G401.6 (cell line): ENCODE data around the gene GPALPP1.
"Not testable (repeated sequence)": the region's sequence is repeated elsewhere in the genome, so short reads cannot be mapped to it uniquely, and the experiment has no call there.

Source experiments
- FAIRE-seq: peaks from 2 replicates; lab custom pipeline; 2012; peaks lifted over from hg19 to GRCh38; lab: Jason Lieb, UNC

GPALPP1 gene

DNA sequence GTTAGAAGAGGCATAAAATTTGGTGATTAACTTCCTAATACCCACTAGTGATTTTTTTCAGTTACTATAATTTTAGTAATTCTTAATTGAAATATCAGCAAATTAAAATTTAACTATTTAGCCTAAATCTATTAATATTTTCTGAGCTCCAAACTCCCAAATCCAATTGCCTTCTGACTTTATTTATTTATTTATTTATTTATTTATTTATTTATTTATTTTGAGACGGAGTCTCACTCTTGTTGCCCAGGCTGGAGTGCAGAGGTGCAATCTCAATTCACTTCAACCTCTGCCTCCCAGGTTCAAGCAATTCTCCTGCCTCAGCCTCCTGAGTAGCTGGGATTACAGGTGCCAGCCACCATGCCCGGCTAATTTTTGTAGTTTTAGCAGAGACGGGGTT lies 74.6 kb downstream of the GPALPP1 start:
- FAIRE-seq, result not testable (repeated sequence)

DNA sequence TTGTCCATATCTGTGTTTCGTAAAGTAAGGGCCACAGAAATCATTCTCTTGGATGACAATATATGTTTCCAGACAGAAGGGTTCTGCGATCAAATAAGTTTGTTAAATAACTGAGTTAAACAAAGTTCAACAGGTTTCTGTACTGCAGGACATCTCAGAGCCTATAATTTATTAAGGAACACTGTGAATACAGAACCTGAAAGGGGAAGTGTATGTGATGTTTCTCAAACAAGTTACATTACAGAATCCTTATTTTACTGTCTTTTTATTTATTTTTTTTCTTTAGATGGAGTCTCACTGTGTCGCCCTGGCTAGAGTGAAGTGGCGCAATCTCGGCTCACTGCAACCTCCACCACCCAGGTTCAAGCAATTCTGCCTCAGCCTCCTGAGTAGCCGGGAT lies 75.6 kb downstream of the GPALPP1 start:
- FAIRE-seq, result no peak

DNA sequence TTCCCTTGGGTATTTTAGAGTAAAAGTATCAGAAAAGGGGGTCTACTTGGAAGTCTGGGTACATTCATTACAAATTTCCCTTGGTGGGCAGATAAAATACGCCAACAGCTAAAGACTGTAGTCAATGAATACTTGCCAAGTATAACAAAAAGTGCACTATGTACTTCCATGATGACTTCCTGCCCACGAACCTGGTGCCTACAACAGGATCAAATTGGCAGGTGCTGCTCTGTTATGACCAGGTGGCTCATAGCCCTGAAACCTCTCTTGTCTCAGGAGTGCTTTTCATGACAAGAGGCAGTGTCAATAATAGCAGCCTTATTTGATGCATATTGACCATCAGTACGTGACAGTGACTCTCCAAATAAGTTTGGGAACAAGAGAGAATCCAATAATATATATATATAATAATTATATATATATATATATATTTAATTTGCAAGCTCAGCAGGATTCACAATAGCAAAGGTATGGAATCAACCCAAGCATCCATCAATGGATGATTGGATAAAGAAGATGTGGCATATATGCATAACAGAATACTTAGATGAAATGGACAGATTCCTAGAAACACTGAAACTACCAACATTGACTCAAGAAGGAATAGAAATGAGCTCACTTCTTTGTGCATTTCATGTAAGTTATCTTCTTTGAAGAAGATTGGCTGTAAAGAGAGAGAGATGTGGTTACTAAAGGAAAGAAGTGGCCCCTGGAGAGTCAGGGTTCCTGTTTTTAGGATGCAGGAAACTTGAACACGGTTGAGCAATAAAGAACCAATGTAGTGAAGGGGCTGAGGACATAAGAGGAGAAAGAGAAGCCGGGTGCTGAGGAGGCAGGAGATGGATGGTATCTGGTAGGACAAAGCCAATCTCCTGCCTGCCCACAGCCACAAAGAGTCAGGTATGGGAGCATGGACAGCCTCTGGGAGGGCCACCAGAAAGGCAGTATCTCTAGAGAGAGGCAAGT lies 79.0 kb downstream of the GPALPP1 start:
- no peak for FAIRE-seq

DNA sequence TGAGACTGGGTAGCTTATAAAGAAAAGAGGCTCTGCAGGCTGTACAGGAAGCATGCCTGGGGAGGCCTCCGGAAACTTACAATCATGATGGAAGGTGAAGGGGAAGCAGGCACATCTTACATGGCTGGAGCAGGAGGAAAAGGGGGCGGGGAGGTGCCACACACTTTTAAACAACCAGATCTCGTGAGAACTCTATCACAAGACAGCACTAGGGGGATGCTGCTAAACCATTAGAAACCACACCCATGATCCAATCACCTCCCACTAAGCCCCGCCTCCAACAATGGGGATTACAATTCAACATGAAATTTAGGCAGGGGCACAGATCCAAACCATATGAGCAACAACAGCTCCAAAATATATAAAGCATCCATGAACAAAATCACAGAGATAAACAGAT lies 84.5 kb downstream of the GPALPP1 start:
- FAIRE-seq, result no peak

DNA sequence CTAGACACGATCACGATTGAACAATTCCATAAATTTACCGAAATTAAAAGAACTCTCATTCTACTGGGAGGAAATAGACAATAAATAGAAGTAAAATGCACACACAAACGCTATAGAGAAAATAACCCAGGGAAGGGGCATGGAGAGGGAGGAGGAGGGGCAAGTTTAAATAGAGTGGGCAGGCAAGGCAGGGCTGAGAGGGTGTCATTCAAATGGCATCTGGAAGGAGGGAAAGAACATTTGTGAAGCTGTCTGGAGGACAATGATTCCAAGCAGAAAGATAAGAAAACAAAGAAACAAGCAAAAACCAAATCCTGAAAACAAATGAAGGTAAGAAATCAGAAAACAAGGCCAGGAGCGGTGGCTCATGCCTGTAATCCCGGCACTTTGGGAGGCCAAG lies 85.4 kb downstream of the GPALPP1 start:
- no peak for FAIRE-seq

DNA sequence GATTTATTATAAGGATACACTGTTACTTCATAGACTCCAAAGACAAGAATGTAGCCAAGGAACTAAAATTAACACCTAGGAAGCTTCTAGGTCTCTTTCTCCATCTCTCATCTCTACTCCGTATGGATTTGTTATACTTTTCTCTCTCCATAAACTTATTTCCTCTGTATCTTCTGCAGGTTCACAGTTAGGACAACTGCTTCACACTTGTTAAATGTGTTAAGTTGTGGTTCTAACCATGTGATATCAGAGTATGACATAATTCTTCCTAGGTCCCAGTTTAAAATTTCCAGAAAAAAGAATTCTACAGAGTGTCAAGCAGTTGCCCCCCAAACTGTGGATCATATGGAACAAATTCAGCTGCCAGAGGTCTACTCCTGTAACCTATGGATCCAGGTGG lies 88.7 kb downstream of the GPALPP1 start:
- FAIRE-seq, result no peak
